ENCODE results near the gene C17orf107. TPM values are rescaled to one million over a fixed set of nuclear protein-coding genes. Genes with fewer than 3 reads are reported as not detected.
A peak's percentile ranks its signal among the peaks of the same experiment; 100 is the strongest.

C17orf107 gene
- total and polyA plus RNA-seq, 9 of the 15 experiments (the other 6 are each of a cell fraction or from before 2014, with no cell fraction given) = 0.05 to 0.29 (median 0.07) TPM; not detected in 4

GRCh38 chr17:4908711-4909496 lies 9.6 kb downstream of the C17orf107 start (continued):
- TF ChIP-seq ZBTB33 (CRISPR knock-in tag; IDR thresholded peaks at IDR 0.05) = peak; percentile 68
- no peak for TF ChIP-seq ZNF764 (CRISPR knock-in tag; IDR thresholded peaks at IDR 0.05; ENCODE audit: low read depth)
- TF ChIP-seq ZNF3 (CRISPR knock-in tag; IDR thresholded peaks at IDR 0.05) = no peak
- peak; percentile 20 for TF ChIP-seq ASH1L (IDR thresholded peaks at IDR 0.05; ENCODE audit: borderline replicate concordance, low read depth, partially characterized antibody)
- no peak for TF ChIP-seq ZNF511 (CRISPR knock-in tag; IDR thresholded peaks at IDR 0.05)
- TF ChIP-seq ZNF146 (CRISPR knock-in tag; IDR thresholded peaks at IDR 0.05; ENCODE audit: unreplicated experiment) = no peak
- TF ChIP-seq HCFC1 (IDR thresholded peaks at IDR 0.05; ENCODE audit: low read depth, low read length) = no peak
- TF ChIP-seq ARID1B (IDR thresholded peaks at IDR 0.05) = peak; percentile 55
- no peak for TF ChIP-seq GABPB1 (CRISPR knock-in tag; IDR thresholded peaks at IDR 0.05)
- TF ChIP-seq, protein P1, sequence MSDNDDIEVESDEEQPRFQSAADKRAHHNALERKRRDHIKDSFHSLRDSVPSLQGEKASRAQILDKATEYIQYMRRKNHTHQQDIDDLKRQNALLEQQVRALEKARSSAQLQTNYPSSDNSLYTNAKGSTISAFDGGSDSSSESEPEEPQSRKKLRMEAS (CRISPR knock-in tag; IDR thresholded peaks at IDR 0.05) = no peak
- TF ChIP-seq ZBTB7A (IDR thresholded peaks at IDR 0.05; ENCODE audit: borderline replicate concordance, control insufficient read depth, low read depth, low read length) = no peak
- 0 out of 2 replicates have a peak, but pooled peaks have one; percentile 41 for TF ChIP-seq SMAD4 (CRISPR knock-in tag; conservative IDR thresholded peaks at IDR 0.05)
- no peak for TF ChIP-seq ZNF639 (CRISPR knock-in tag; conservative IDR thresholded peaks at IDR 0.05 in 1 of 2, IDR thresholded peaks at IDR 0.05 in 1 of 2)
- TF ChIP-seq RHOXF2B (CRISPR knock-in tag; conservative IDR thresholded peaks at IDR 0.05) = no peak
- TF ChIP-seq PHTF2 (CRISPR knock-in tag; IDR thresholded peaks at IDR 0.05) = no peak
- no peak for TF ChIP-seq ZNF584 (CRISPR knock-in tag; IDR thresholded peaks at IDR 0.05; ENCODE audit: low read depth)
- no peak for TF ChIP-seq SMARCA4 (IDR thresholded peaks at IDR 0.05)
- TF ChIP-seq HEY1 (CRISPR knock-in tag; IDR thresholded peaks at IDR 0.05; ENCODE audit: borderline replicate concordance) = no peak
- no peak for TF ChIP-seq TSC22D4 (tag; IDR thresholded peaks at IDR 0.05)
- 0 out of 4 replicates have a peak, but pooled peaks of 1 of the 2 experiments have one; percentile 35 for TF ChIP-seq TEAD1 (CRISPR knock-in tag; IDR thresholded peaks at IDR 0.05)
- no peak for TF ChIP-seq SMAD3 (CRISPR knock-in tag; conservative IDR thresholded peaks at IDR 0.05)
- no peak for TF ChIP-seq FOXJ2 (tag; IDR thresholded peaks at IDR 0.05)
- no peak for TF ChIP-seq NUFIP1 (IDR thresholded peaks at IDR 0.05; ENCODE audit: partially characterized antibody)
- TF ChIP-seq ZFP30 (CRISPR knock-in tag; IDR thresholded peaks at IDR 0.05; ENCODE audit: borderline replicate concordance) = no peak
- no peak for TF ChIP-seq CAMTA2 (CRISPR knock-in tag; conservative IDR thresholded peaks at IDR 0.05)
- no peak for TF ChIP-seq ZNF57 (CRISPR knock-in tag; IDR thresholded peaks at IDR 0.05)
